B cell (primary cell): ENCODE results near the gene PGAM1.

Experiments
- CTCF ChIP-seq: fragments of 200-600 bp; IDR thresholded peaks from one replicate; pipeline ENCODE4 v1.8.0; 2022; ENCODE audit warnings: antibody characterized with exemption, mild to moderate bottlenecking
- EZH2 ChIP-seq: IDR thresholded peaks from 2 replicates; pipeline ENCODE4 v1.6.1; 2012; ENCODE audit warnings: borderline replicate concordance, low read depth, mild to moderate bottlenecking, moderate library complexity, low read length; ENCODE audit not compliant: insufficient read depth, poor library complexity, severe bottlenecking

GRCh38 chr10:97481071-97481470 lies 55.1 kb downstream of the PGAM1 start:
- TF ChIP-seq CTCF, result no peak
- no peak for TF ChIP-seq EZH2
